ENCODE data around the gene GPR158.

DNA sequence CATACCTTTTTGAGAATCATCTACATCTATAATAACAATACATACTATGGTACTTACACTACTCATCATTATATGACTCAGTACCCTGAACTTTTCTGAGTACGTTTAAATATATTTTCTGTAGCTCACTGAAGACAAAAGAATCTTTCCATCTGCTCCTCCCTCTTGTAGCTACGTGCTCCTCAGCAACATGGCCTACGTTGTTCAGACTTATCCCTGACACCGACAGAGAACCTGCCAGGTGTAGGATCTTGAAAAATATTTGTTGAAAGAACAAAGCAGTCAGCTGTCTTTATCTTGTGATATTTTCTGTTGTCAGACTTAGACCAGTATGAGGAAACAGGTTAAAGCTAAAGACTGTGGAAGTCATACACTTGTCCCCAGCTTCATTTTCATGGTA, 403.3 kb downstream of the GPR158 start:
- TF ChIP-seq CTCF (IDR thresholded peaks at IDR 0.05; ENCODE audit: low read depth, low read length, missing input control) (no peak), ZBTB33 (IDR thresholded peaks at IDR 0.05) (no peak), RXRA (IDR thresholded peaks at IDR 0.05) (no peak), JUND (IDR thresholded peaks at IDR 0.05) (no peak), TAF1 (conservative IDR thresholded peaks at IDR 0.05) (no peak), HNF4G (IDR thresholded peaks at IDR 0.05) (no peak), FOXA2 (IDR thresholded peaks at IDR 0.05) (no peak), MAX (IDR thresholded peaks at IDR 0.05) (no peak), YY1 (IDR thresholded peaks at IDR 0.05) (no peak), RAD21 (IDR thresholded peaks at IDR 0.05) (no peak), REST (IDR thresholded peaks at IDR 0.05) (no peak), EGR1 (IDR thresholded peaks at IDR 0.05; ENCODE audit: low read depth in 2 of 2) (no peak)
- TF ChIP-seq, protein P1, sequence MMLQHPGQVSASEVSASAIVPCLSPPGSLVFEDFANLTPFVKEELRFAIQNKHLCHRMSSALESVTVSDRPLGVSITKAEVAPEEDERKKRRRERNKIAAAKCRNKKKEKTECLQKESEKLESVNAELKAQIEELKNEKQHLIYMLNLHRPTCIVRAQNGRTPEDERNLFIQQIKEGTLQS (IDR thresholded peaks at IDR 0.05) = no peak
